Inferior parietal cortex (tissue), 1 donor: Measurements from ENCODE around the gene KIF25.
"Not testable (repeated sequence)": the region's sequence is repeated elsewhere in the genome, so short reads cannot be mapped to it uniquely, and the experiment has no call there.

Experiments used
- DNase-seq: peaks from one replicate; pipeline ENCODE4 v3.0.0-alpha.2; 2016; ENCODE audit errors: extremely low spot score

Gene KIF25

GRCh38 chr6:167975458-167975857 is 22.0 kb upstream of the KIF25 start:
- DNase-seq = no peak

DNA sequence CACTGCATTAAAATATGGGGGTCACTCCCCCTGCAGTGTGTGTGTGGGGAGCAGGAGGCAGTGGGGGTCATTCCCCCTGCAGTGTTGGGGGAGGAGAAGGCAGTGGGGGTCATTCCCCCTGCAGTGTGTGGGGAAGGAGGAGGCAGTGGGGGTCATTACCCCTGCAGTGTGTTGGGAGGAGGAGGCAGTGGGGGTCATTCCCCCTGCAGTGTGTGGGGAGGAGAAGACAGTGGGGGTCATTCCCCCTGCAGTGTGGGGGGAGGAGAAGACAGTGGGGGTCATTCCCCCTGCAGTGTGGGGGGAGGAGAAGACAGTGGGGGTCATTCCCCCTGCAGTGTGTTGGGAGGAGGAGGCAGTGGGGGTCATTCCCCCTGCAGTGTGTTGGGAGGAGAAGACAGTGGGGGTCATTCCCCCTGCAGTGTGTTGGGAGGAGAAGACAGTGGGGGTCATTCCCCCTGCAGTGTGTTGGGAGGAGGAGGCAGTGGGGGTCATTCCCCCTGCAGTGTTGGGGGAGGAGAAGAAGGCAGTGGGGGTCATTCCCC is 21.3 kb upstream of the KIF25 start:
- not testable (repeated sequence) for DNase-seq

GRCh38 chr6:167976708-167977107 is 20.8 kb upstream of the KIF25 start:
- DNase-seq = no peak

DNA sequence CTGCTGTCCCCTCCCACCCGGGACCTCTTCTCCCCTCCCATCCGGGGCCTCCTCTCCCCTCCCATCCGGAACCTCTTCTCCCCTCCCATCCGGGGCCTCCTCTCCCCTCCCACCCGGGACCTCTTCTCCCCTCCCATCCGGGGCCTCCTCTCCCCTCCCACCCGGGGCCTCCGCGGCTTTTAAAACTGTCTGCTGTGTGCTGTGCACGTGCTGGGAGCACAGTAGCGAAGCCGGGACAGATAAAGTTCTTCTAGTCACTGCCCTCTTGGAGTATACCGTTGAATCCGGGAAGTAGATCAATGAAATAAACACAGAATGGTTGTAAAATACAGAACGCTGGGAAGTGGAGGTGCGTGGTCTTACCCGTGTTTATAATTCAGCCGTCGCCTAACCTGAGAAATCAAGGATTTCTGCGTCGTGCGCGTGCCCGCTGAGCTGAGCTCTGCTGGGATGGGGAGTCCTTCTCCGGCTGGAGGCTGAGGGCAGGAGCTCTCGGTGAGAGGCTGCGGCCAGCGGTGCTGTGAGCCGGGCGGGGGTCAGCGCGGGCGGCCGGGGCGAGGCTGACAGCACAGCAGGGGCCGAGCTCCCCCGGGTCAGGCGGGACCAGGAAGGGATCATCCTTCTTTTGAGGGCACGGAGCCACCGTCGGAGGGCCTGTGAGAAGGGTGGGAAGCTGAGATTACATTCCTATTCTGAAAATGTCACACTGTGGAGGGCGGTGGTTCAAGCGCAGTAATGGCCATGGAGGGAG is 19.6 kb upstream of the KIF25 start:
- DNase-seq = no peak

DNA sequence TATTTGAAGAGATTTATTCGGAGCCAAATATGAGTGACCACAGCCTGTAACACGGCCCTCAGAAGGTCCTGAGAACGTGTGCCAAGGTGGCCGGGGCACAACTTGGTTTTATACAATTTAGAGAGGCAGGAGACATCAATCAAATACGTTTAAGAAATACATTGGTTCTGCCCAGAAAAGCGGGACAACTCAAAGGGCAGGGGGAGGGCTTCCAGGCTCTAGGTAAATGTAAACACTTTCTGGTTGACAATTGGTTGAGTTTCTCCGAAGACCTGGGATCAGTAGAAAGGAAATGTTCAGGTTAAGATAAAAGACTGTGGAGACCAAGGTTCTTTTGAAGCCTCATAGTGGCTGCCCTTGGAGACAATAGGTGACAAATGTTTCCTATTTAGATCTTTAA is 18.9 kb upstream of the KIF25 start:
- DNase-seq = no peak

DNA sequence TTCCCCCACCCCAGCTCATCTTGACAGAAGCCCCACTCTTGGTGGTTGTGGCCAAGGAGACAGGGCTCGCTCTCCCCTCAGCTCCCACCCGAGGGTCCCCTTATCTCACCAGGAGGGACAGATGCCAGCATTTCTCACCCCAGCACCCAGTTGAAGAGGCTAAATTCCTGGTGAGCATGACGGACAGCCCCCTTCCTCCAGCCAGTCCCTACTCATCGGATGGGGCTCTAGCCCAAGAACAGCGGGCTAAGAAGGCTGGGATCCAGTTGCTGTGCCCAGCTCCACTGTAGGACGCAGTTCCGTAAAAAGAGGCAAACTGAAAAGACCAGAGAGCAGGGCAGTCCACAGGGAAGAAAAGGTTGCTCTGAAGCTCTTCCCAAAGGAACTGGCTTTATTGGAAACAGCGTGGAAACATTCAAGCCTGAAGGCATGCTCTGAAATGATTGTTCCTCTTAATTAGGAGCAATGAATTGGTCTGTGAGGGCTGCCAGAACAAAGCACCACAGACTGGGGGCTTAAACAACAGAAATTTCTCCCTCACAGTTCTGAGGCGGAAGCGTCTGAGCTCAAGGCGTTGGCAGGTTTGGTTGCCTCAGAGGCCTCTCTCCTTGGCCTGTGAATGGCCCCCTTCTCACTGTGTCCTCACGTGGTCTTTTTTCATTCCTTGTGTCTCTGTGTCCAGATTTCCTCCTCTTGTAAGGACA is 17.9 kb upstream of the KIF25 start:
- DNase-seq = no peak

DNA sequence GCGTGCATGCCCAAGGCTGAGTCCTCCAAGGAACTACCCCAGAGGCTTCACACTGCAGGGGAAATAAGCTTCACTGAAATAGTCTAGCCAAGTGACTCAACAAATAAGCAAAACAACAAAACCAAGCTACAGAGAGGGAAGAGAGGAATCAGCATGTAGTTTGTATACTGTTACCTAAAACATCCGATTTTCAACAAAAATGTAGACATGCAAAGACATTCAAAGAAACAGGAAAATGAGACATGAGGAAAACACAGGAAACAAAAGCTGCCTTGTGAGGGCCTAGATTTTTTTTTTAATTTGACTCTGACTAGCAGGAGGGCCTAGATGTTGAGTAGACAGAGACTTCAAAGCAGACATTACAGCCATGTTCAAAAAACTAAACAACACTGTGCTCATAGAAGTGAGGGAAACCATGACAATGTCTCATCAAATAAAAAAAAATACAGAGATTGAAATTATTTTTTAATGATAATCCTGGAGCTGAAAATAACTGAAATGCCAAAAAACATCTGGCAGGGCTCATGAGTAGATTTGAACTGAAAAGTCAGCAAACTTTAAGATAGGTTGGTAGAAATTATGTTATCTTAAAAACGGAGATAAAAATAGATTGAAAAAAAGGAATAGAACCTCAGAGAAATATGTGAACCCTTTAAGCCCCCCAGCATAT is 16.4 kb upstream of the KIF25 start:
- DNase-seq = no peak

- no peak for DNase-seq
Observed at GRCh38 chr6:167981916-167982462, 15.5 kb upstream of the KIF25 start.

DNA sequence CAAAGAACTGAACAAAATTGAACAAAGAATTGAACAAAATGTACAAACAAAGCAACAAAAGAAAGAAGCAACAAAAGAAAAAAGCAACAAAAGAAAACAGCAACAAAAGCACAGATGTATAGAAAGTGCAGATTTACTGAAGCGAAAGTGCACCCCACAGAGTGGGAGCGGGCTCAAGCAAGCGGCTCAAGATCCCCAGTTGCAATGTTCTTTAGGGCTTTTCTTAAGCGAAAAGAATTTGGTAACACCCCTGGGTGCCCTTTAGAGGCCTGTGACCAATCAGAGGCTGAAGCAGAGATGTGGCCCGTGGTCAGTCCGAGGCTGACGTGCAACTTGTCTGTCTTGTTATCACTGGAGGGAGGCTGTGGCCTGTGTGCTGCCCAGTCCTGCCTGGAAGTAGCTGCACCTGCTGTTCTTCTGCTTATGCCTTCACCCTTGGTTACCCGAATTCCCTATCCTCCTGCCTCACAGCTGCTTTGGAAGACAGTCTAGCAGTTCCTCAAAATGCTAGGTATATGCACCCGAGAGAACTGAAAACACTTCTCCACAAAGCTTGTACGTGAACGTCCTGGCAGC is 13.2 kb upstream of the KIF25 start:
- DNase-seq = no peak

DNA sequence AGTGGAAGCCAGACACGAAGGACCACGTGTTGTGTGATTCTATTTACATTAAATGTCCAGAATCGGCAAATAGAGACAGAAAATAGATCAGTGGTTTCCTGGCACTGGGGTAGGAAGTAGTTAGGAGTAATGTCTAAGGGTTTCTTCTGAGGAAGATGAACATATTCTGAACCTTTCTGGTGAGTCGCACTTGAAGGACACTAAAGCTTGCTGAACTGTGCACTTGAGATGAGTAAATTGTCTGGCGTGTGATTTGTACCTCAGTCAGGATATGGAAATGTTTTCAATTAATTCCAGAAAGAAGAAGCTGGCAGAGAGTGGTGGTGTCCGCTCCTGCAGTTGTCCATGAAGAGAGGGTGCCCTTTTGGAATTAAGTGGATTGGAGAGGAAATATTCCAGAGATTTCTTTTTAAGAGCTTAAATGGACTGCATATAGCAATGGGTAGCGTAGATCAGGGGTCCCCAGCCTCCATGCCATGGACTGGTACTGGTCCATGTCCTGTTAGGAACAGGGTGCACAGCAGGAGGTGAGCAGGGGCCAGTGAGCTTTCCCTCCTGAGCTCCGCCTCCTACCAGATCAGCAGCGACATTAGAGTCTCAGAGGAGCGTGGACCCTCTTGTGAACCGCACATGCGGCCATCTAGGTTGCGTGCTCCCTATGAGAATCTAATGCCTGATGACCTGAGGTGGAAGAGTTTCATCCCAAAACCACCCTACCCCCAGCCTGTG is 12.4 kb upstream of the KIF25 start:
- no peak for DNase-seq

DNA sequence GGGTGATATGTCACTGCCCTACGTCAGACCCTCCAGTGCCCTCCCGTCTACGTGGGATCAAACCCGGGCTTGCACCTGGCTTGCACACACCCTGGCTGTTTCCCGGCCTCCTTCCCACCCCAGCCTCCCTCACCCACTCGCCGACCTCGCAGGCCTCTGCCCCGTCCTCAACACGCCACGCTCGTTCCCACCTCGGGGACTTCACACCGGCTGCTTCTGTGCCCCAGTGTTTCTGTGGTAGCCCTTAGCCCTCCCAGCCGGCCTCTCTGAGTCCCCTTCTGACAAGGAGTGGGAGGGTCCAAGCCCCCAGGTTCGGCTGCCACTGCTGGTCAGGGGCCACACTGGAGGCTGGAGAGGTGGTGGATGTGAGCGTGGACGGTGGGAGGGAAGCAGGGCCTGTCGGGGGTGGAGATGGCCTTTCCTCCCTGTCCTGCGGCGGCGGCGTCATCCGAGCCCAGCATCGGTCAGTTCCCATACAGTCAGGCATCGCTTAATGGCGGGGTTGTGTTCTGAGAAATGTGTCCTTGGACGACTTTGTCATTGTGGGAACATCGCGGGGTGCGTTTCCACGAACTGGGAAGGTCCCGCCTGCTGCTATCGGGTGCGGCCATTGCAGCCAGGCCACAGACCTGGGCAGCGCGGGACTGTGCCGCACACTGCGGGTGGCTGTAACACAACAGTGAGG is 11.4 kb upstream of the KIF25 start:
- no peak for DNase-seq

- no peak for DNase-seq
Observed at GRCh38 chr6:167987396-167988153, 9.9 kb upstream of the KIF25 start.

- DNase-seq = no peak
Observed at GRCh38 chr6:167988154-167988495, 9.3 kb upstream of the KIF25 start.

DNA sequence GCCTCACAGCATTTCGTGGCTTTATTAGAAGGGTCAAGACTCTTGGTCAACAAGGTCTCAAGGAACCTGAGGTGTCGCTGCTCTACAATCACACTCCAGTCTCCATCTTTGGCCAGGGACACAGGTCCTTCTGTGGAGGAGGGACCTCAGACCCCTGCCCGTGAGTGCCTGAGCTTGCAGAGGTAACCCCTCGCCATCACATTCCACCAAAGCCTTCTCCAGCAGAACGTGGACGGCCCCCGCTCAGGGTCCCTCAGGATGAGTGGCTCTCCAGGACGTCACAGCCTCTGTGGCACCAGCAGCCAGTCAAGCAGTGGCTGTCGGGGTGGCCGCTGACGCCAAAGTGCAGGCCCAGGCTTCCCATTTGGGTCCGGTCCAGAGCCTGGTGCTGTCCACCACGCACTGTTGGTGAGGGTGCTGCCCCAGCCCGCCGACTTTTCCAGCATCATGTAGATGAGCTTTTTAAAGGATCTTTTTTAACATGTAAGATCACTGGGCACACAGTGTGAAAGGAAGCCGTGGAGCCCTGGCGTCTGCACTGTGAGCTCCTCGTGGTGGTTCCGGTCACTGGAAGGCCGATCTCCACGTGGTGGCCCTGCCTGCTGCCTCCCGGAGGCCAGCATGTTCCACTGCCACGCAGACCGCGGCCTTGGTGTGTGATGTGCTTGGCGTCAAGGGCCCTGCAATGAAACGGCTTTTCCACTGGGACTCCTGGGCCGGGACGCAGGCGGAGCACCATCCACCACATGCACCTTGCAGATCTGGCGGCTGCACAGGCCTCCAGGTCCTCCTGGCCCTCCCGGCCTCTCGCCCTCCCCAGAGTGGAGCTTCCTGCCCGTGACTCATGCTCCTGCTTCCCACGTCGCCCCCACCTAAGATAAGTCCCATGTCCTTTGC is 8.3 kb upstream of the KIF25 start:
- DNase-seq = no peak

DNA sequence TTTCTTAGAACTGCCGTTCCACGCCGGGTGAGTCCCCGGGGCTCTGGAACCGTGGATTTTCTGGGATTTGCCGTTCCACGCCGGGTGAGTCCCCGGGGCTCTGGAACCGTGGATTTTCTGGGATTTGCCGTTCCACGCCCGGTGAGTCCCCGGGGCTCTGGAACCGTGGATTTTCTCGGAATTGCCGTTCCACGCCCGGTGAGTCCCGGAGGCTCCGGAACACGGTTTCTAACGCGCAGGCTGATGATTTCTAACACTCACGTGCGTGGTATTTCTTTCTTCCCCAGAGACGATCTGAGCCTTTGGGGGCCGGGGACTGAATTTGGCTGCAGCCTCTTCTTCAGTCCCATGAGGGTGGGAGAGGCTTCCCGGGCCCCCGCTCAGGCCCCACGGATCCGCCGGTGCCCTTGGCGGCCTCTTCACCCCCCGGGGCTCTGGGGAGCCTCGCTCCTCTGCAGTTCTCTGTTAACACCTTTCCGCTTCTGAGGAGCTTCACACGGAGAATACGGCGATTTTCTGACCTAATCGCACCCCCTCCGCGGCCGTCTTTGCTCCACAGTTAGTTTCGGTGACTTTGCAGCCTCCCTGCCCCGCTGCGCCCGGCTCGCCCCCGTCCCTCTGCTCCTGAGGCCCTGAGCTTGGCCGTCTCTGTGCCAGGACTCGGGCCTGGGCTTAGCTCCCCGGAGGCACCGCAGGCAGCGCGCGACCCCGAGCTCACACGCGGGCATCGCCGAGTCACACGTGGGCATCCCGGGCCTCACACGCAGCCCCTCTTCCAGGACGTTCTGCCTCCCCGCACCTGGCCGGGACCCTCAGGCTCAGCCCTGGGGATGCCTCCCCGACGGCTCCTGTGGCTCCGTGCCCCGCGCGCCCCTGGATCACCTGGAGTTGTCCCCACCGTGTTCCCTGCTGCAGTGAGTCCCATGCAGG is 7.2 kb upstream of the KIF25 start:
- no peak for DNase-seq

DNA sequence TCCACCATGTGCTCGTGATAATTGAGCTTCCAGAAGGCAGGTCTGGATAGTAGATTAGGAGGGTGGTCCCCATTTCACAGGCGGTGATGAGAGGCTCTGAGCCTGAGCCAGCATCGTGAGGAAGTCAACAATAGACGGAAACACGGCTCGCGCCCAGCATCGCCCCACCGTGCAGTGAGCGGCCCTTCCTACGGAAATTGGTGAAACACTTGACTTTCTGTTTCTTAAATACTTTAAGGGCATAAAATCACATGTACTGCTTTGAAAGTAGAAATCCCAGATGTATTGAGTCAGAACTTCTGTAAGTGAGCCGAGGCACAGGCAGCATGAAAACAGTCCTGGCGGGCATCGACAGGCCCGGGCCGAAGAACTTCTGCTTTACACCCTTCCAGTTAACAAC is 4.3 kb upstream of the KIF25 start:
- no peak for DNase-seq

- no peak for DNase-seq
Observed at GRCh38 chr6:167993831-167994230, 3.6 kb upstream of the KIF25 start.

- no peak for DNase-seq
Observed at GRCh38 chr6:167995302-167995701, 2.2 kb upstream of the KIF25 start.
